Superior temporal gyrus (tissue), 1 donor: Measurements from ENCODE around the gene TNFRSF19.

Experiments used
- DNase-seq: peaks from one replicate; pipeline ENCODE4 v3.0.0-alpha.2; 2016; ENCODE audit errors: extremely low spot score

The TNFRSF19 gene

GRCh38 chr13:23715762-23716235, 145.6 kb downstream of the TNFRSF19 start:
- DNase-seq: no peak

DNA sequence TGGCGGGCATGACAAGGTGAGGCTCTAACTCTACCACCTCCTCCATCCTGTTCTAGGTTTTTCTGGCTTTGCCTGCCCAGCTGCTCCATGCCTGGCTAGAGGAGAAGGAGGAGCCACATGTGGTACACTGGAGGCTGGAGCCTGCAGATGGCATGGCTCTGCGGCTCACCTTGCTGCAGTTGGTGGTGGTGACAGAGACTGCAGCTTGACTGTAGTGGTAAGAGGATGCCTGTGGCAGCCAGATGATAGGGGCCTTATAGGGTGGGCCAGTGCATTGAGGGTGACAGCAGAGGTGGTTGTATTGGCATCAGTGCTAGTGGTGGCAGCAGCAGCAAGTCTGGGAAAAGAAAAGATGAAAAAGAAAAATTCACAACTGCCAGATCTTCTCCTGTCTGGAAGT, 146.2 kb downstream of the TNFRSF19 start:
- no peak for DNase-seq

GRCh38 chr13:23718996-23719395, 148.8 kb downstream of the TNFRSF19 start:
- DNase-seq: no peak

DNA sequence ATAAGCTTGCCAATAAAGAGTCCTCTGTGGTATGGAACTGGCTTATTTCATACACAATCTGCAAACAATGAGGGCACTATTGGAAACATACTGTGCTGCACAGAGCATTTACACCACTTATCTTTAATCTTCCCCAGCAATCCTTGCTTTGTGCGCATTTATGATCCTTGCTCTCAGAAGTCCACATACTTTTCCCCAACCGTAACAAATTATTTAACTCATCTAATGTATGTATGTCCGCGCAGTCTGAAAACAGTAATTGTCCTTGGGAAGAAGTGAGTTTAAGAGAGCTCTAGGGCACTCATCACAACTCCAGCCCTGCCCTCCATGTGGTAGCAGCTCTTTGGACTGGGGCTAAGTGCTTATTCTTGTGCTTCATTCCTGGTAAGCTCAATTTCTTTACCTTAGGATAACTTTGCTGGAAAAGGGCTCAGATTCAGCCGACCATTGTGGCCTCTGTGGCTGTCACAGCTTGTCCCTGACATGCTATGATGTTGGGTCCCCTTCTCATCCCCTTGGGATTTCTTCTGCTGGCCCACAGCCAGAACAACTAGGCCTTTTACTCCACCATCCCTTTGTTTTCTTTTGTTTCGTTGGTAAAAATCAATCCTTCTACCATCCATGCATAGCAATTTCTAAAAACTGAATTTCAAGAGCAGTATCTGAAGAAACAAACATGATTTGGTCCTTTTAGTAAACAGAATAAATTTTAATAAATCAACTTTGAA, 152.7 kb downstream of the TNFRSF19 start:
- DNase-seq: no peak

GRCh38 chr13:23723471-23723870, 153.3 kb downstream of the TNFRSF19 start:
- peak; percentile 39 for DNase-seq

DNA sequence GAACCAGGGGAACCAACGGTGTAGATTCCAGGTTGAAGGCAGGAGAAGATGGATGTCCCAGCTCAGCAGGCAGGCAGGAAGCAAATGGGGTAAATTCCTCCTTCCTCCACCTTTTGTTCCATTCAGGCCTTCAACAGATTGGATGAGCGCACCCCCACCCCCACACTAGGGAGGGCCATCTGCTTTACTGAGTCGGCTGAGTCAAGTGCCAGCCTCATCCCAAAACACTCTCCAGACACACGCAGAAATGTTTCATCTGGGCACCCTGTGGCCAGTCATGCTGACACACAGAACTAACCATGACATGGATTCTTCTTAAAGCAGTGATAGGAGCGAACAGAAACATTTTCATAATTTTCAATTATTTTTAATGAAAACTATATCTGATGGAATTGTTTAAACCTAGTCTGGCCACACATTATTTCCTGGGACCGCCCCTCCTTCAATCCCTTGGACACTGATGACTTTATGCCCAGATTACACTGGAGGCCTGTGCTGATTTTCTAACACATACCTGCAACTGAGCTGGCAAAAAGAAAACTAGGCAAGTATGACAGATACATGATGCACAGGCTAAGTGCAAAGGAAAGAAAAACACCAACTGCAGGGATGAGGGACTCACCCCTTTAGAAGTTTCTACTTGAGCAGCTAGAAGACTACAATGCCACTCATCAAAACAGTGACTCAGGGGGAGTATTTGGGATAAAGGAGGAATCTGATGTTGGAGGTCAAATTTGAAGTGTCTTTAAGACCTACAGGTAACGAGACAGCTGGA, 154.2 kb downstream of the TNFRSF19 start:
- DNase-seq: no peak
